ENCODE data around the gene RENBP.
"Not testable (repeated sequence)": the region's sequence is repeated elsewhere in the genome, so short reads cannot be mapped to it uniquely, and the experiment has no call there.

RENBP gene

DNA sequence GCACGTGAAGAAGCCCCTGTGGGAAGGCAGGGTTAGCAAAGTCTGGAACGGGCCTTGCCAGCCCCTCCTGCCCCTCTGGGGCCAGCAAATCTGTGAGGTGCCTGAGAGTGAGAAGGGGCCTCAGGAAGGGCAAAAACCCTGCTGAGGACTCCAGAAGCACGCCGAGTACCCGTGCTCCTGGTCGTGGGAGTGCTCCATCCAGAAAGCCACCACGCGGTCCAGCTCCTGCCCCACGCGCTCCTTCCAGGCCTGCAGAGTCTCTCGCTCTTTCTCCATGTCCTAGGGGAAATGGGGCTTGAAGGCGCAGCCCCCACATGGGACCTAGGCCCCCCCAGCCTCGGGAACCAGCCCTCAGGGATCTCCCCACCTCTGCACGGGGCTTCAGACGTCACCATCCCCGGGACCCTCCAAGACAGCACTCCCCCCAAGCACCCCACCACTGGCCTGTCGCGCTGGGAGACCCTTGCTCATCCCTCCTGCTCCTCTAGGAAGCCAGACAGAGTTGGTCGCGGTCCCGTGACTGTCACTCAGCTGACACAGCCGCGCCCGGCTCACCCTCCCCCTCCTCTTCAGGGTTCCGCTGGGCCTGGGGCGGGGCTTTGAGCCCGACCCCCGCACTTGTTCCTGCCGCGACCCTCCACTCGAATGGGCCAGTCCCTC is at the start of gene RENBP:
Gene RENBP (minus strand): TSS at position 504 of the 660 bp plus-strand sequence. CDS start 33 bp downstream, at position 471.
- peak; percentile 47 for DNase-seq (ENCODE audit: low spot score)

- DNase-seq (ENCODE audit: low spot score): no peak
Measured at GRCh38 chrX:153993978-153994377, 49.5 kb upstream of the RENBP start.

DNA sequence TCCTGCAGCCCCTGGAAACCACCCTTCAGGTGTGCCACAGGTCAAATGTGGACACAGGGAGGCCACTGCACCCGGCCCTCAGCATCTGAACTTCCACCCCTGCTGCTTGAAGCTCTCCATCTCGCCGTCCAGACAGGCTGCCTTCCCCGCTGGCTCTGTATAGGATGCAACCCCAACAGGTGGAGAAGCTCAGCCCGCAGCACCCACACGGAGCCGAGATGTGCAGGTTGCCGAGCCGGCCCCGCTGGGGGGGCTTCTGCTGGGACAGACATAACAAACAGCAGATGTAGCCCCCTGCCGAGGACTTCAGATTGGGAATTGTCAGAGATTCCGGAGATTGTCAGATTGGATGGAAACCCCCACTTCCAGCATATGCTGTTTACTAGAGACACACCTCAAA is 48.6 kb upstream of the RENBP start:
- no peak for DNase-seq (ENCODE audit: low spot score)

DNA sequence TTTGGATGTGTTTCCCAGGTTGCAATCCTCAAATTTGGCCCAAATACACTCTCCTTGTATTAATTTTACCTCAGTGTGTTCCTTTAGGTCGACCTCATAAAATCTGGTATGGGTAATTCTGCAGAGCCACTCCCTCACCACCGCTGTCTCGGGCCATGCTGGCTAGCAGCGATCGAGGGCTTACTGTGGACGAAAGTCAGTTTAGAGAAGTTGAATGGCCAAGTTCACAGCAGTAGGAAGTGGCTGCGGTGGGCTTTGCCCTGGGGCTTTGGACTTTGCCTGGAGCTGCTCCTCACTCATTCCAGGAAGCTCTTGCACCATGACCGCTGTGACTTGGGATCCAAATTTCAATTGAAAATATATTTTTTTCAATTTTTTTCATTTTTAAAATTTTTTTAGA is 47.7 kb upstream of the RENBP start:
- DNase-seq (ENCODE audit: low spot score): no peak

- DNase-seq (ENCODE audit: low spot score): no peak
Measured at GRCh38 chrX:153991013-153991580, 46.7 kb upstream of the RENBP start.

DNA sequence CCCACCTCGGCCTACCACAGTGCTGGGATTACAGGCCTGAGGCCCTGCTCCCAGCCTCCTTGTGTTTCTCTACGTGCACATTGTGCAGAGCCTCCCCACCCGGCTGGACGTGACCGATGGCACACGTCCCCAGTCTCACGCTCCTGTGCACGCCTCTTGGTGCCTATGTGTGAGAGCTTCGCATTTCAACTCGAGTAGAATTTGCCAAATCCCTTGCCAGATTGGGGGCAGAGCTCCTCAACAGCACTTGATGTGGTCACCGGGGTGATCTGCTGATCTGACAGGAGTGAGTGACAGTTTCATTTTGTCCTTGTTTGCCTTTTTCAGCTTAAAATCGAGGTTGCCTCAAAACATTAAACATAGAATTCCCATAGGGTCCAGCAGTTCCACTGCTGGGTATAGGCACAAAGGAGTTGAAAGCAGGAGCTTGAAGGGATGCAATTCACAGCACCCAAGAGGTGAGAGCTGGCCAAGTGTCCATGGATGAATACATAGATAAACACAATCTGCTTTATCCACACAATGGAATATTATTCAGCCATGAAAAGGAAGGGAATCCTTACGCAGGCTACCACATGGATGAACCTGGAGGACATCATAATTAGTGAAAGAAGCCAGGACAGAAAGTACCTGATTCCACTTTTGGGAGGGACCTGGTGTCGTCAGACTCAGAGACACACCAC is 45.7 kb upstream of the RENBP start:
- no peak for DNase-seq (ENCODE audit: low spot score)

DNA sequence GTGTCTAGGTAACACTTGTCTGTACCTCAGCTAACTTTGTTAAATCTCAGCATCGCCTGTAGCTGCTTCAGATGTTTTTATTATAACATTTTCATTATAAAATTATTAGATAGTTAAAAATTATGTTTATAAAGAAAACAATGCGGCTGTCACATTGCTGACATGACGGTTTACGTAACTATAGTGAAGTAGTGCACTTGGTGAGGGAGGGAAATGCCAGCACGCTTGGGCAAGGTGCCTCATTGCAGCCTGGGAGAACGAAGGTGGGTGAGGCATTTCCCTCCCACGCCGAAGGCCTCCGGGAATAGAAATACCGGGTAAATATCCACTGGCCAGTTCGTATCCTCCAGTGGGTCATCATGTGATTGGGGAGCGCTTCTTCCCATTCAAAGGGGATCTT is 44.0 kb upstream of the RENBP start:
- DNase-seq (ENCODE audit: low spot score): no peak

DNA sequence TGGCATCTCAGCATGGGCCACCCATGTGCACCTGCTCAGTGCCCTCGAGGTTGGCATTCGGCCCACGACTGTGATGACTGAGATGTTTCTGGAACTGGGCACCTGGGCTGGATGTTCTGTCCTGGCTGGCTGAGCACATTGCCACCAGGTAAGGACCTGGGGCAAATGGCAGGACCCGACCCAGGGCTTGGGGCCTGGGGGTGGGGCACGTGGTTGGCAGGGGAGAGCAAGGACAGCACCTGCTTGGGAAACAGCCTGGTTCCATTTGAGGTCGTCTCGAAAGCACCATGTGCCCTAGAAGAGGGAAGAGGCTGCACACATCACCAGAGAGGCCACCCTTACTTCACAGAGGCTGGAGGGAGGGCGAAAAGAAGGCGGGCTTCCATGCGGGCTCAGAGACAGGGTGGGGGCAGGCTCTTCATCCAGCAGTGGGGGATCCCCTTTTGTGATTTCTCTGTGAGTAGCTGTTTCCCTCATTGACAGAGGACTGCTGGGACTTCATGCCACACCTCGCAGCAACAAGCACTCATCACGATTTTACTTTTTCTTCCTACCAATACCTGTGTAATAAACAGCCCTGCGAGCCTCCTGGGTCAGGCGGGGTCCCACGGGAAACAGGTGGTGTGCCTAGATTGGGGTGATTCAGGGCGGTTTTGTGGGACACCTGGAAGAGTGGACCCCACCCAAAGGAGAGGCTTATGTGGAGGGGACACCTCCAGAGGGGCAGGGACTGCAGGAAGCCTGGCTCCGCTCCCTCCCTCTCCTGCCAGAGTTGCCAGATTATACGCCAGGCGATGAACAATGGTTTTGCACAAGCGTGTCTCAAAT is 40.1 kb upstream of the RENBP start:
- peak; percentile 12 for DNase-seq (ENCODE audit: low spot score)

GRCh38 chrX:153983321-153983801 is 38.9 kb upstream of the RENBP start:
- DNase-seq (ENCODE audit: low spot score): no peak

GRCh38 chrX:153981771-153982533 is 37.5 kb upstream of the RENBP start:
- no peak for DNase-seq (ENCODE audit: low spot score)

DNA sequence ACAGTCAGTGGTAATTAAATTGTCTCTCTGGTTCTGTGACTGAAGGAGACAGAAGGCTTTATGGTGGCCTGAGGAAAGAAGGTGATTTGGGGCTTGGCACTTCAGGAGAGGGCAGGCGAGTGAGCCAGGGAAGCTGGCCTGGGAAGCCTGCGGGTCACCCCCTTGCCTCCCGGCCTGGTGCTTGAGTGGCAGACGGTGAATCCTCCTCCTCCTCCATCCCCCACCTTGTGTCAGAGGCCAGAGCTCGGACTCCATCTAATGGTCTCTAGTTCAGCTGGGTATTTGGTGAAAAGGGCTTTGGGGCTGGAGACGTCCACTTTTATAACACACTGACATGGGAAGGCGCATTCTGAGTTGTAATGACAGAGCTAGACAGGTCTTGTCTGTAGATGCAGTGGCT is 36.8 kb upstream of the RENBP start:
- DNase-seq (ENCODE audit: low spot score): no peak

- DNase-seq (ENCODE audit: low spot score): not testable (repeated sequence)
Measured at GRCh38 chrX:153980394-153980793, 36.0 kb upstream of the RENBP start.

DNA sequence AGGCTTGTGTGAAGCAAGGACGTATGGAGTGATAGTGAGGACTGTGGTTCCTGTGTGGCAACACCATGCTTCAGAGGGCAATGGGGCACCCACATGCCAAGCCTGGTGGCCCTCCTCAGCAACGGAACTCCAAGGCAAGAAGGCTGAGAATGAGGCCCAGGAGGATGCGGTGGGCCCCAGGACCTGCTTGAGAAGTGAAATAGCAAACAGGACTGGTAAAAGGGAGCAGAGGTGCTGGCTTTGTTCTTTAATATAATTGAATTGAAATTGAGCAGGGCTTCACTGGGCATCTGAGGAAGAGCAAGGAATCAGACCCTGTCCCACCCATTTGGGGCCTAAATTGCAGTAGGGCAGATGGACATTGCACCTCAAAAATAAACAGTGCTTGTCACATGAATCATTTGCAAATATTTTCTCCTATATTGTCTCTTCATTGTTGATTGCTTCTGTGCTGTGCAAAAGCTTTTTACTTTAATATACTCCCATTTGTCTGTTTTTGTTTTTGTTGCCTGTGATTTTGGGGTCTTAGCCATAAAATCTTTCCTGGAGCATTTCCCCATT is 30.4 kb upstream of the RENBP start:
- DNase-seq (ENCODE audit: low spot score): no peak

- no peak for DNase-seq (ENCODE audit: low spot score)
Measured at GRCh38 chrX:153974003-153974725, 29.7 kb upstream of the RENBP start.

GRCh38 chrX:153973127-153974002 is 28.9 kb upstream of the RENBP start:
- no peak for DNase-seq (ENCODE audit: low spot score)

GRCh38 chrX:153972368-153973126 is 28.1 kb upstream of the RENBP start, which contains the start of gene TMEM187:
Gene TMEM187, plus strand, starts transcription at chrX:153972754. Its CDS starts 9,309 bp downstream, at chrX:153982063.
- peak; percentile 91 for DNase-seq (ENCODE audit: low spot score)

DNA sequence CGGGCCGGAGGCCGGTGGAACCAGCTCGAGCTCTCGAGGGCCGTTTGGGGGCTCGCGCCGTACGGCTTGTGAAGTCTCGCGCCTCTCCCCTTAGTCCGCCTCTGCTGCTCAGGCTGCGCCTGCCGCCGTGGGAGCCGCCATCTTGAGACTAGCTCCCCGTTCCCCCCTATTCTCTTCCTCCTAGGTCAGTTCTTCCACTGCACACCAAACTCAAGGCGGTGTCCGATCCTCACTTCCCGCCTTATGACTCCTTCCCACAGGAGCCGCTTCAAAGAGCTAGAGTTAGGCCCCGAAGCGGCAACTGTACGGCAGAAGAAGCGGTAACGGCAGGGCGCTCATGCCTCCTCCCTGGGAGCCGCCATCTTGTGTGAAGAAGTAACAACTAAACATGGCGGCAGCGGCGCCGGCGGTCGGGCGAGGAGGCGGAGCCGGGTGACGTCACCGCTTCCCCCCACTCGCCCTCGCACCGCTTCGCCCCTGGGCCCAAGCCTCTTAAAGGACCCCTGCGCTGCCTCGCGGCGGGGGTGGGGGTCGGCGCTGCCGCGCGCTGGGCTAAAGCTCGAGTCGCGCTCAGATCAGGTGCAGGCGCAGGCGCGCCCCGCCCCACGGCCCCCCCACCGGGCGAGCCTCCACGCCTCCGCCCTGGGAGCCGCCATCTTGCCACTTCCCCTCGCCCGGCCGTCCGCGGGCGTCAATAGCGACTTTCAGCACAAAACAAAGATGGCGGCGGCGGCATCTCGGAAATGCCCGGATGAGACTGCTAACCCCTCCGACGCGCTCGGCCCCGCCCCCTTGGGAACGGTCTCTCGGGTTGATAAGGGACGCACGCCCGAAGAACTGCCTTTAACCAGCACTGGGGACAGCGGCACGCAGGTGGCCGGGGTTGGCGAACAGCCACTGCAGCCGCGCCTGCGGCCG is 27.3 kb upstream of the RENBP start, which contains the start of gene HCFC1:
Gene HCFC1 (minus strand): TSS at position 369 of the 918 bp plus-strand sequence. CDS start 978 bp downstream, outside the sequence.
- peak; percentile 93 for DNase-seq (ENCODE audit: low spot score)

- peak; percentile 75 for DNase-seq (ENCODE audit: low spot score)
Measured at GRCh38 chrX:153971124-153971449, 26.6 kb upstream of the RENBP start.

Measured in hematopoietic multipotent progenitor cell treated with erythropoietin and hydrocortisone succinate and interleukin-3 and kit ligand, for 17 days (in vitro differentiated cells).